IPS-15b (cell line): ENCODE results near the gene ACKR1.

Experiments
- H3K27me3 ChIP-seq: one replicate; pipeline ENCODE4 v1.6.1; 2013; ENCODE audit warnings: low read length; ENCODE audit not compliant: control insufficient read depth, insufficient read depth
- H3K36me3 ChIP-seq: one replicate; pipeline ENCODE4 v1.6.1; 2013; ENCODE audit warnings: low read length; ENCODE audit not compliant: control insufficient read depth, insufficient read depth
- H3K4me1 ChIP-seq: one replicate; pipeline ENCODE4 v1.6.1; 2013; ENCODE audit warnings: mild to moderate bottlenecking, low read length; ENCODE audit not compliant: control insufficient read depth, insufficient read depth
- H3K4me3 ChIP-seq: one replicate; pipeline ENCODE4 v1.5.1; 2013; ENCODE audit warnings: low read depth, low read length
- H3K9ac ChIP-seq: one replicate; pipeline ENCODE4 v1.6.1; 2013; ENCODE audit warnings: low read depth, mild to moderate bottlenecking, low read length
- H3K9me3 ChIP-seq: one replicate; pipeline ENCODE4 v1.6.1; 2013; ENCODE audit warnings: mild to moderate bottlenecking, low read length; ENCODE audit not compliant: control insufficient read depth, insufficient read depth

Gene ACKR1, protein sequence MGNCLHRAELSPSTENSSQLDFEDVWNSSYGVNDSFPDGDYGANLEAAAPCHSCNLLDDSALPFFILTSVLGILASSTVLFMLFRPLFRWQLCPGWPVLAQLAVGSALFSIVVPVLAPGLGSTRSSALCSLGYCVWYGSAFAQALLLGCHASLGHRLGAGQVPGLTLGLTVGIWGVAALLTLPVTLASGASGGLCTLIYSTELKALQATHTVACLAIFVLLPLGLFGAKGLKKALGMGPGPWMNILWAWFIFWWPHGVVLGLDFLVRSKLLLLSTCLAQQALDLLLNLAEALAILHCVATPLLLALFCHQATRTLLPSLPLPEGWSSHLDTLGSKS

DNA sequence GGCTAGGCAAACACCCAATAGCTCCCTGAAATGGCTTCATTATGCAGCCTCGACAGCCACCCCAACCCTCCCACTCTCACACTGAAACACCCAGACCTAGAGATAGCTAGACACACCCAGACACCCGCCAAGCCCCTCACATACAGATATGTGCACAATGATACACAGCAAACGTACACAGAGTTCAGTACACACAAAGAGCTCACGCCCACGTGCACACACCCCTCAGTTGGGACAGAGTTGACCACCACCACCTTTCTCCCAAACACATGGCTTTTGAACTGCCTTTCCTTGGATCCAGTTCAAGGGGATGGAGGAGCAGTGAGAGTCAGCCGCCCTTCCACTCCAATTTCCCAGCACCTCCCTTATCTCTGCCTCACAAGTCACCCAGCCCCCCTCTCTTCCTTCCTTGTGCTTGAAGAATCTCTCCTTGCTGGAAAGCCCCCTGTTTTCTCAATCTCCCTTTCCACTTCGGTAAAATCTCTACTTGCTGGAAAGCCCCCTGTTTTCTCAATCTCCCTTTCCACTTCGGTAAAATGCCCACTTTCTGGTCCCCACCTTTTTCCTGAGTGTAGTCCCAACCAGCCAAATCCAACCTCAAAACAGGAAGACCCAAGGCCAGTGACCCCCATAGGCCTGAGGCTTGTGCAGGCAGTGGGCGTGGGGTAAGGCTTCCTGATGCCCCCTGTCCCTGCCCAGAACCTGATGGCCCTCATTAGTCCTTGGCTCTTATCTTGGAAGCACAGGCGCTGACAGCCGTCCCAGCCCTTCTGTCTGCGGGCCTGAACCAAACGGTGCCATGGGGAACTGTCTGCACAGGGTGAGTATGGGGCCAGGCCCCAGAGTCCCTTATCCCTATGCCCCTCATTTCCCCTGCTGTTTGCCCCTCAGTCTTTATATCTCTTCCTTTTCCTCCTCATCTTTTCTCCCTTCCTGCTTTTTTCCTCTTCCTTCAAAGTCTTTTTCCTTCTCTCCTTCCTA lies at the start of gene ACKR1:
TSS of gene ACKR1 (plus strand) at position 715 of the 981 bp plus-strand sequence. CDS start at position 800, 85 bp downstream.
- Histone ChIP-seq H3K4me3 (no peak within 1 kb of the TSS), H3K4me1 (peaks cover 5% of the 10 kb centered on the region), H3K36me3 (peaks cover 3% of the 10 kb centered on the region), H3K27me3 (peaks cover 4% of the 10 kb centered on the region), H3K9me3 (no peaks in the 10 kb centered on the region), H3K9ac (no peak within 1 kb of the TSS)

DNA sequence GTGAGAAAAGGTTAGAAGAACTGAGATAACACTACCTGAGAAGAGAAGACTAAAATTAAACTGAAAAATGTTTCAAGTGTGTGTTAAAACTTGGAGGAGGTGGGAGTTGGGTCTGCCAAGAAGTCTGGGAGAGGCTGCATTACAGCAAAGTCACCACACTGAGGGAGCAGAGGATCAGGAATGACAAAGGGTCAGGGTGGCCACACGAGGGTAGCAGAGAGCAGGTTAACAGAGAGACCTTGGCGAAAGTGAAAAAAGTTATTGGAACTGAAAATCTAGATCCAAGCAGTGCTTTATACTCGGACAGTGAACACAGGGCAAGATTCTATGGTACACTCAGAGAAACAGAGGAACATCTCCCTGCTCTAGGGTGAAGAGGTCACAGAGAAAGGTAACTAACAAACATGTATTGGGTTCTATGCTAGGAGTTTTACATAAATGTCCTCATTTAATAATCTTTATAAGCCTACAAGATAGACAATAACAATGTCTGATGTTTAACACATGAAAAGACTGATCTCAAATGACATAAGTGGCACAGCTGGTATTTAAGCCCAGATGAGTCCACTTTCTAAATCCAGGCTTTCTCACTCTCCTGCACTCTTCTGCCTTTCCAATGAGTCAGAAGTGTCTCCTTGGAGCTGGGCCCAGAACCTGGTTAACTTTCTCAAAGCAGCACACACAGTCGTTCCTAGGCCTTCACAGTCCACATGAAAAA lies 43.5 kb upstream of the ACKR1 start:
- H3K4me1 ChIP-seq, result peaks cover 3% of the 10 kb centered on the region

DNA sequence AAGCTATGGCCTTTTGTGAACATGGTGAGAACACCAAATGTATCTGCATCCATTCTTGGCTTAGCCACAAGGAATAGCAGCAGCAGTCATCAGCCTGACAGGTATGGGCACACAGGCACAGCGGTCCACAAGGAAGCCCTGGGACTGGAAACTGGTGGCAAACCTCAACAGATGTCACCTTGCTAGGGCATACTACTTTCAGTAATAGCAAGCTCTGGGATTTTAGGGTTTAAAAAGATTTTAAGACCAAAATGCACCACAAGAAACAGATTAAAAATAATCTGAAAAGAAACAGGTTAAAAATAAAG lies 43.0 kb upstream of the ACKR1 start:
- peaks cover 3% of the 10 kb centered on the region for H3K4me1 ChIP-seq
- H3K9ac ChIP-seq, result no peak overlapping the region
- no peak overlapping the region for H3K4me3 ChIP-seq
- no peaks in the 10 kb centered on the region for H3K9me3 ChIP-seq
- no peaks in the 10 kb centered on the region for H3K36me3 ChIP-seq
- no peaks in the 10 kb centered on the region for H3K27me3 ChIP-seq

More for the DNA sequence above, 43.5 kb upstream of the ACKR1 start:
- no peaks in the 10 kb centered on the region for H3K9me3 ChIP-seq
- H3K4me3 ChIP-seq, result no peak overlapping the region
- no peaks in the 10 kb centered on the region for H3K36me3 ChIP-seq
- no peak overlapping the region for H3K9ac ChIP-seq
- no peaks in the 10 kb centered on the region for H3K27me3 ChIP-seq

DNA sequence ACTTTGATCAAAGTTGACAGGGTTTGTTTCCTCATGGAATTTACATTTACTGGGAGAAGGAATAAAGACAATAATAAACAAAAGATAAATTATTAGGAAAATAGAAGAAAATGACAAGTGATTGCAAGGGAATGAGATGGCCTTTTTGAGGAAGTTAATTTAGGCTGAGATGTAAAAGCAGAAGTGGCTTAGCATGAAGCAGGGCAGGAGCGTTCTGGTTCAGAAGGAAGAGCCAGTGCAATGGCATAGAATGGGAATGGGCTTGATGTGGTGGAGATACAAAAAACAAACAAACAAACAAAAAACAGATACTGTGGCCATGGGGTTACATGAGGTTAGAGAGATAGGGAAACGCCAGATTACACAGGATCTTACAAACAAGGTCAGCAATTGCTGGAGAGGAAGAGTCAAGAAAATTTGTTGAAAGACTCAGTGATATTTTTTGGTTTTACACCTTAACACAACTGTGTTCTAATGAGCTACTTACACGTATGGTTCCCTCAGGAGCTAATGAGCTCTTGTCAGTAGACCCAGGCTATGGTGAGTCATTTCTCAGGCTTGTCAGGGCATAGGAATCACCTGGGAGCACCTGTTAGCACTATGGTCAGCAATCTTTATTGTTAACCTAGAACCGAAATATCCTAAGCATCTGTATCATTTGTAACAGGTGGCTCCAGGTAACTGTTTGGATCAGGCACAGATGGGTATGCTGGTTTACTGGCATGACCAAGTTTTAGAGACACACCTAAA lies 42.0 kb upstream of the ACKR1 start:
- no peaks in the 10 kb centered on the region for H3K27me3 ChIP-seq

DNA sequence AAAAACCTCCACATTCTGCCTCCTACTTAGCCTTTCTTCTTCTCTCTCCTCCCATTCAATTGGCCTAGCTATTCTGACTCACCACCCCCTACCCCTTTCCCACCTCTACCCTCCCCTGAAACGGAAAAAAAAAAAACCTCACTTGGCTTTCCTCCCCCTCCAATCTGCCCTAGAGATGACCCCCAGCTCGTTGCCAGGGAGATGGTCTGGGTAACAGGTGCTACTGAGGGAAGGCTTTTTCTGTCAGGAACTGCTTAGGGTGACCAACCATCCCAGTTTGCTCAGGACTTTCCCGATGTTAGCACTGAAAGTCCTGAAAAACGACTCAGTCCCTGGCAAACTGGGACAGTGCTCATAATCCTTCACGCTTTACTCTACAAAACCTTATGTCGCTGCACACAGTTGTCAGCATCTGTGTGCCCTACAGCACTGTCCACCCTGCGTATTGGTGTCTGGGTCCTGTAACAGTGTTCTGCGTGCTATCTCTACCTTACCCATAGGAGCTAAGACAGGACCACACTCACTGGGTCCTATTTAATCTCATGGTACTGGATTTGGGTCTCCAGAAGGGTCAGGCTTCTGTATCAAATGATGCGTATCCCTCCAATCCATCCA lies 41.0 kb upstream of the ACKR1 start:
- Histone ChIP-seq H3K4me3 (no peak overlapping the region), H3K9me3 (no peaks in the 10 kb centered on the region), H3K9ac (no peak overlapping the region), H3K36me3 (no peaks in the 10 kb centered on the region), H3K27me3 (peaks cover 3% of the 10 kb centered on the region), H3K4me1 (peaks cover 3% of the 10 kb centered on the region)

More for the DNA sequence above, 42.0 kb upstream of the ACKR1 start:
- Histone ChIP-seq H3K4me1 (peaks cover 3% of the 10 kb centered on the region), H3K36me3 (no peaks in the 10 kb centered on the region), H3K4me3 (no peak overlapping the region), H3K9ac (no peak overlapping the region), H3K9me3 (no peaks in the 10 kb centered on the region)

DNA sequence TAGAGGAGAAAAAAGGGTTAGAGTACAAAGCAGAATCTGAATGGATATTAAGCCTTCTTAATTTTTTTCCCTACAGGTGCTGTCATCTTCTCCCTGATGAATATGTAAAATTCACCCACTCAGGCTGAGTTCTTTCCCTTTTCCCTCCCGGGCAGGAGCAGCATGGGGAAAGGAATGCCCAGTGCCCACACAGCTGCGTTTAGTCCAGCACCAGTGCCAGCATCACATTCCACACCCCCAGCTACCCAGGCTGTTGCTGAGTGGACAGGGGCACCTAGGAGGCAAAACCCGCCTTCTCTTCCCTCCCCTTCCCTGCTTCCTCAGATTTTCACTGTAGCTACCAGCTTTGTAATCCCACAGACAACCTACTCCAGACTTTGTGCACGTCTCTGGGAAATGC lies 36.6 kb upstream of the ACKR1 start:
- Histone ChIP-seq H3K9ac (no peak overlapping the region), H3K4me3 (no peak overlapping the region), H3K9me3 (no peaks in the 10 kb centered on the region), H3K4me1 (peaks cover 3% of the 10 kb centered on the region), H3K27me3 (peaks cover 27% of the 10 kb centered on the region), H3K36me3 (no peaks in the 10 kb centered on the region)

DNA sequence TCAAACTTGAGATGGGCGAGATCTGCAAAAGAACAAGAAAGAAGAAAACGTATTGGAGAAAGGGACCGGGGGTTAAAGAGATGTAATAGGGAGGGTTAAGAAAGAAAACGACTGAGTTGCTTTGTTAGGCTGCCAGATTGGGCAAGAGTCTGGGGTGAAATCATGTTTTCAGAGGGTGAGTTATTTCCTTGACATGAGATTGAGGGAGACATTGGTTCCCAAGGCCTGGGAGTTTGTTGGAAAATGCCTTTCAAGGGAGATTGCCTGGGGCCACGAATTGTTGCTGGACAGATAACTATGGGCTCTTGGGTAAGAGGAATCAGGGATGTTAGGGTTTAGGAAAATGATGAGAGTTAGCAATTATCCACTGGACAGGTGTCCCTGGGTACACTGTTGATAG lies 34.0 kb upstream of the ACKR1 start:
- peaks cover 27% of the 10 kb centered on the region for H3K27me3 ChIP-seq
- H3K4me3 ChIP-seq, result peak overlapping the region; percentile 73
- H3K9ac ChIP-seq, result no peak overlapping the region

DNA sequence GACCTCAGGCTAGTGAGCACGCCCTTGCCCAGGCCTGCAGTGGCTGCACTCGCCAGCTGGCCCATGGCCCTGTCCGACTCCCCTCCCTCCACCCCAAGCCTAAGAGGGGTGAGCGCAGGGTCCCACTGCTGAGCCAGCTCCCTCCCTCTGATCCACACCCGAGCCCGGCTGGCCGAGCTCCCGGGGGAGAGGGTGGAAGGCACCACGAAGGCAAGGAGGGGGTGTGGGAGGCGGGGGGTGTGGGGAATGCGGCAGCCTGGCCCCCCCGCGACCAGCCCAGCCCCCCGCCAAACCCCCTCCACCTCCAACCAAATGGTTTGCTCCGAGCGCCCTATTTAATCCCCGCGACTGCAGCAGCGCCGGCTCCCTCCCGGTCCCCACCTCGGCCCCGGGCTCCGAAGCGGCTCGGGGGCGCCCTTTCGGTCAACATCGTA lies 33.4 kb upstream of the ACKR1 start, which contains the start of gene CADM3:
TSS of gene CADM3 (plus strand) at position 362 of the 434 bp plus-strand sequence. CDS start 151 bp downstream, outside the sequence.
- Histone ChIP-seq H3K4me1 (peaks cover 3% of the 10 kb centered on the region), H3K36me3 (no peaks in the 10 kb centered on the region), H3K9ac (no peak within 1 kb of the TSS), H3K9me3 (no peaks in the 10 kb centered on the region), H3K27me3 (peaks cover 27% of the 10 kb centered on the region), H3K4me3 (peak within 1 kb of the TSS; percentile 73)

More for the DNA sequence above, 34.0 kb upstream of the ACKR1 start:
- Histone ChIP-seq H3K4me1 (peaks cover 3% of the 10 kb centered on the region), H3K36me3 (no peaks in the 10 kb centered on the region), H3K9me3 (no peaks in the 10 kb centered on the region)

DNA sequence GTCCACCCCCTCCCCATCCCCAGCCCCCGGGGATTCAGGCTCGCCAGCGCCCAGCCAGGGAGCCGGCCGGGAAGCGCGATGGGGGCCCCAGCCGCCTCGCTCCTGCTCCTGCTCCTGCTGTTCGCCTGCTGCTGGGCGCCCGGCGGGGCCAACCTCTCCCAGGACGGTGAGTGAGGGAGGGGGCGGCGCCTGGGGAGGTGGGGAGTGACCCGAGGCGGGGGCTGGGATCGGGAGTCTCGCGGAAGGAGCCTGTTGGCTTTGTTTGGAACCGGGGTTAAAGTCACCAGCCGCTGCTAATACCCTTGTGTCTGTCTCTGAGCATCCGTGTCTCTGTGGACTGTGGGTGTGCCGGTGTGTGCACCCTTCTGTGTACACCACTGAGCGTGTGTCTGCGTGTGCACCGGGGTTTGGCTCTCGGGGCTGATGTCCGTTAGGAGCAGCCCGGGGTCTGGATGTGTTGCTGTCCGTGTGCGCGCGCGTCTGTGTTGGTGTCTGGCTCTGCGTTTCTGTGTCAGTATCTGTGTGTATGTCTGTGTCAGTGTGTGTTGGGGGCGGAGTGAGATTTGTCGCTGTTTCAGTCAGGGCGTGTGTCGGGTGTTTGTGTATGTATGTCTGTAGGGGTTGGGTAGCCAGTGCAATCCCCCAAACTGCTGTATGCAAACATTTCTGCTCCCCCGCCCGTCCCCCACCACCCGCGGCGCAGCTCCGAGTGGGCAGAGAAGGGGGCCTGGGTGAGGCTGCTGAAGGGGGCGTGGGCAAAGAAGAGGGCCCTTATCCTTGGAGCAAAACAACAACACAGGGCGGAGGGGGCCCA lies 32.8 kb upstream of the ACKR1 start:
- Histone ChIP-seq H3K27me3 (peaks cover 27% of the 10 kb centered on the region), H3K9me3 (no peaks in the 10 kb centered on the region), H3K4me3 (peak overlapping the region; percentile 73), H3K36me3 (no peaks in the 10 kb centered on the region), H3K9ac (no peak overlapping the region), H3K4me1 (peaks cover 3% of the 10 kb centered on the region)

DNA sequence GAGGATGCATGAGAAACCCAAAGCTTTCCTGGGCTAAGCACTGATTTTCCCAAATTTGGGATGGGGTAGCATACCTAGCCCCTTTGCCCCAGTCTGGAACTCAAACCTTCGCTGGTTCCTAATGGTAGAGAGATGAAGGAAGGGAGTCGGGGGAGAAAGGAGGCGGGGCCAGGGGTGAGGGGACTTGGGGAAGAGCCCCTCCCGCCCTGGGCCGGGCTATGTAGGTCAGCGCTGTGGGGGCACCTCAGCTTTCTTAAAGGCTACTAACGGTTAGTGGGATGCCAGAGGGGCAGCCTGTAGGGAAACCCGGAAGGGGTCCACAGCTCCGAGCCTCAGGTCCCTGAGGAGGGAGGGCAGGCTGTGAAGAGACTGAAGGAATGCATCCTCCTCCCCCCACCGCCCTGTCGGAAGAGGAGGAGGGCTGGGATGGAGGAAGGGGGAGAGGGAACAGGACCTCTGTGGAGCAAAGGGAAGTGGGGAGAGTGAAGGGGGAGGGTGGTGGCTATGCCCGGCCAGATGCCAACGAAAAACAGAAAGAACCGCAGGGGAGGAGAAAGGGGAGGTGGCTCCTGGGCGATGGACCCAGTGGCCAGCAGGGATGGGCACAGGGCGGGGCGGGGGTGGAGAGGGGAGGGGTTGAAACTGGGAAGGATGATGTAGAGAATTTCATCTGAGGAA lies 31.9 kb upstream of the ACKR1 start:
- Histone ChIP-seq H3K4me3 (peak overlapping the region; percentile 73), H3K27me3 (peaks cover 27% of the 10 kb centered on the region), H3K36me3 (no peaks in the 10 kb centered on the region), H3K9me3 (no peaks in the 10 kb centered on the region), H3K4me1 (peaks cover 3% of the 10 kb centered on the region), H3K9ac (no peak overlapping the region)
